Adrenal gland (tissue), 12 donors: ENCODE measurements around the gene CRADD. TPM values are rescaled to one million over a fixed set of nuclear protein-coding genes. Genes with fewer than 3 reads are reported as not detected.

Source experiments
- DNase-seq, 7 donors: peaks; one replicate each; pipeline ENCODE4 v3.0.0-alpha.2; 2019 to 2020
- H3K27ac ChIP-seq, 5 donors: fragments of 200-600 bp; sonication (generic) in 4 of 5; 1 replicate in 3 of 5; 2 replicates in 2 of 5; pipeline versions ENCODE4 v1.5.1 to v1.8.0; 2016 to 2020; ENCODE audit warnings: mild to moderate bottlenecking in 1 of 5
- H3K27me3 ChIP-seq: fragments of 200-600 bp; 2 replicates; pipeline ENCODE4 v1.8.0; 2021
- H3K36me3 ChIP-seq, 2 donors: fragments of 200-600 bp; replicated peaks in 1 of 2; 1 replicate in 1 of 2; 2 replicates in 1 of 2; pipeline versions ENCODE4 v1.5.1 to v1.8.0; 2018 to 2022
- H3K4me1 ChIP-seq, 2 donors: fragments of 200-600 bp; replicated peaks in 1 of 2; 1 replicate in 1 of 2; 2 replicates in 1 of 2; pipeline versions ENCODE4 v1.5.1 to v1.8.0; 2018 to 2021
- H3K4me3 ChIP-seq, 4 donors: fragments of 200-600 bp; sonication (generic) in 3 of 4; one replicate each; pipeline ENCODE4 v1.5.1; 2016 to 2018
- H3K9me3 ChIP-seq, 3 donors: fragments of 200-600 bp; sonication (generic) in 1 of 3; replicated peaks in 1 of 3; 1 replicate in 2 of 3; 2 replicates in 1 of 3; pipeline versions ENCODE4 v1.5.1 to v1.8.0; 2016 to 2021
- POLR2A ChIP-seq, 2 donors: fragments of 450-650 bp; IDR thresholded peaks; one replicate each; pipeline ENCODE4 v1.6.1; 2017; ENCODE audit warnings: antibody characterized with exemption in 2 of 2, mild to moderate bottlenecking in 2 of 2, moderate library complexity in 1 of 2
- WGBS, 4 donors: extraction: QIAGEN DNeasy Blood & Tissue Kit in 2 of 4; methylation state at CpG; one replicate each; pipeline versions ENCODE4 v1.1.5 to v1.1.7; 2013 to 2017; 5-methylcytosine and 5-hydroxymethylcytosine counted together
- intact Hi-C, 2 donors: fragments of 100-400 bp; cut with DNase I; formaldehyde crosslinking; loops; one replicate each; pipeline versions ENCODE4 v1.14.1 to v1.15.0; 2022 to 2023
- polyA plus RNA-seq, 3 donors: library from polyadenylated mRNA; stranded (reverse); fragments of 200-250 nt in 2 of 3; fragments of 350-450 nt in 1 of 3; fragmentation: Illumina TruSeq in 1 of 3; extraction: RNeasy Lipid Tissue Mini Kit (QIAGEN cat#74804) in 1 of 3; gene quantifications; one replicate each; pipeline ENCODE4 v1.2.3, GENCODE V29; 2013 to 2014
- total RNA-seq, 9 donors: library from RNA; depleted of rRNA in 4 of 9; stranded (reverse); fragments of >200 nt in 4 of 9; fragments of 120-200 nt in 1 of 9; fragmentation: NEBNext Ultra II Directional in 1 of 9; extraction: Animal tissue kit (Norgen Biotek cat#: 25700) in 1 of 9; gene quantifications; one replicate each; pipeline versions ENCODE4 v1.1.0 to v1.2.4, GENCODE V29; 2013 to 2023
- TF ChIP-seq, protein P1 (sequence below), 6 experiments: fragments of 450-650 bp in 4 of 6; fragments of 200-600 bp in 2 of 6; sonication (generic) in 1 of 6; IDR thresholded peaks; 1 replicate in 5 of 6; 2 replicates in 1 of 6; pipeline versions ENCODE4 v1.5.1 to v1.8.0; 2016 to 2021; ENCODE audit warnings: antibody characterized with exemption in 6 of 6, mild to moderate bottlenecking in 2 of 6, moderate library complexity in 1 of 6
- donor health status: healthy with polysubstance abuse.
- donor health status: Bipolar disorder and iron deficiency.
- donor health status: DM: yes; HTN: yes; CAD: no.
- donor health status: DM: no; HTN: no; CAD: no.
- donor health status: DM: no; HTN: no; CAD: no.
- donor health status: DM: yes; HTN: yes; CAD: no.

CRADD gene
- total and polyA plus RNA-seq, 12 donors: 7.3 to 70.1 (median 35.8) TPM

DNA sequence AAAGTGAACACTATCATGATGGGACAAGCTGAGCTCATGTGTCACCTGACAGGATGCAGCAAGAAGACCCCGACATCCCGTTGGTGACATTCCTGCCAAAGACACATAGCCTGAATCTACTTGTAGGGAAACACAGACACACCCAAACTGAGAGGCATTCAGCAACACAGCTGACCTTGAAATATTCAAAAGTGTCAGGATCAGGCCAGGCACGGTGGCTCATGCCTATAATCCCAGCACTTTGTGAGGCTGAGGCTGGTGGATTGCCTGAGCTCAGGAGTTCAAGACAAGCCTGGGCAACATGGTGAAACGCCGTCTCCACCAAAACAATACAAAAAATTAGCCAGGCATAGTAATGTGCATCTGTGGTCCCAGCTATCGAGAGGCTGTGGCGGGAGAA lies 239.2 kb downstream of the CRADD start:
- Histone ChIP-seq H3K27me3 (no peaks in the 10 kb centered on the region), H3K4me1 (peaks cover 13 to 30% of the 10 kb centered on the region in 2 donors), H3K36me3 (no peaks in the 10 kb centered on the region), H3K4me3 (no peak overlapping the region), H3K9me3 (no peaks in the 10 kb centered on the region), H3K27ac (no peak overlapping the region)
- TF ChIP-seq, protein P1, sequence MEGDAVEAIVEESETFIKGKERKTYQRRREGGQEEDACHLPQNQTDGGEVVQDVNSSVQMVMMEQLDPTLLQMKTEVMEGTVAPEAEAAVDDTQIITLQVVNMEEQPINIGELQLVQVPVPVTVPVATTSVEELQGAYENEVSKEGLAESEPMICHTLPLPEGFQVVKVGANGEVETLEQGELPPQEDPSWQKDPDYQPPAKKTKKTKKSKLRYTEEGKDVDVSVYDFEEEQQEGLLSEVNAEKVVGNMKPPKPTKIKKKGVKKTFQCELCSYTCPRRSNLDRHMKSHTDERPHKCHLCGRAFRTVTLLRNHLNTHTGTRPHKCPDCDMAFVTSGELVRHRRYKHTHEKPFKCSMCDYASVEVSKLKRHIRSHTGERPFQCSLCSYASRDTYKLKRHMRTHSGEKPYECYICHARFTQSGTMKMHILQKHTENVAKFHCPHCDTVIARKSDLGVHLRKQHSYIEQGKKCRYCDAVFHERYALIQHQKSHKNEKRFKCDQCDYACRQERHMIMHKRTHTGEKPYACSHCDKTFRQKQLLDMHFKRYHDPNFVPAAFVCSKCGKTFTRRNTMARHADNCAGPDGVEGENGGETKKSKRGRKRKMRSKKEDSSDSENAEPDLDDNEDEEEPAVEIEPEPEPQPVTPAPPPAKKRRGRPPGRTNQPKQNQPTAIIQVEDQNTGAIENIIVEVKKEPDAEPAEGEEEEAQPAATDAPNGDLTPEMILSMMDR (IDR thresholded peaks at IDR 0.05): no peak
- TF ChIP-seq POLR2A (IDR thresholded peaks at IDR 0.05): no peak
- peak in 2 of 7 donors; percentile 21 to 27 for DNase-seq
- intact Hi-C loops: no loop called here
- WGBS, 4 donors: 61 to 78% (median 64%) methylated on average over 7 of the region's 7 CpGs

DNA sequence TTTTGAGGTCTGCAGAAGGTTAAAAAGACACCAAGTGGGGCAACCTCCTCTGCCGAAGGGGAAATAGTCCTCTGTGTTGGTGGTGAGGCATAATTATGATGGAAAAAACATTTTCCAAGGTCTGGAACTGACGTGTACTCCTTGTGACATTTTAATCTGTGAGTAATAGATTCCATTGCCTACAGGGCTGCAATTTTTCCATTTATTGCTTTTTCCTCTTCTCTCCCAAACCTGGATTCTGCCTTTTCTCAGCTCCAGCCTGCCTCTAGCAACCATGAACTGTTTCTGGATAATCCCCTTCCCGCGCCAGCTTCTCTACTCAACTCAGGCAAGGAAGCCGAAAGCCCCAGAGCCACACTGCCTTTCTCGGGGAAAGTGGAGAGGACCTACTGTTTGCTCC lies 241.1 kb downstream of the CRADD start:
- intact Hi-C loops: no loop called here
- Histone ChIP-seq H3K4me3 (no peak overlapping the region), H3K4me1 (peaks cover 19 to 37% of the 10 kb centered on the region in 2 donors), H3K27me3 (no peaks in the 10 kb centered on the region), H3K27ac (peak overlapping the region; percentile 73 to 96 (median 78)), H3K36me3 (no peaks in the 10 kb centered on the region), H3K9me3 (no peaks in the 10 kb centered on the region)
- TF ChIP-seq, protein P1 (IDR thresholded peaks at IDR 0.05): no peak
- TF ChIP-seq POLR2A (IDR thresholded peaks at IDR 0.05): peak in 1 of 2 donors; percentile 82
- 53 to 70% (median 64%) methylated on average over 6 of the region's 6 CpGs for WGBS, 4 donors
- DNase-seq: peak in 6 of 7 donors; percentile 44 to 74 (median 55)

DNA sequence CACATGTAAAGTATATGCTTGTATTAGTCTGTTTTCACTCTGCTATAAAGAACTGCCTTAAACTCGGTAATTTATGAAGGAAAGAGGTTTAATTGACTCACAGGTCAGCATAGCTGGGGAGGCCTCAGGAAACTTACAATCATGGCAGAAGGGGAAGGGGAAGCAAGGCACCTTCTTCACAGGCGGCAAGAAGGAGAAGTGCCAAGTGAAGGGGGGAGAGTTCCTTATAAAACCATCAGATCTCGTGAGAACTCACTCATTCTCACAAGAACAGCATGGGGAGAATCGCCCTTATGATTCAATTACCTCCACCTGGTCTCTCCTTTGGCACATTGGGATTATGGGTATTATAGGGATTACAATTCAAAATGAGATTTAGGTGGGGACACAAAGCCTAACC lies 241.7 kb downstream of the CRADD start:
- Histone ChIP-seq H3K4me3 (no peak overlapping the region), H3K36me3 (no peaks in the 10 kb centered on the region), H3K27ac (peak overlapping the region; percentile 73 to 96 (median 78)), H3K4me1 (peaks cover 21 to 36% of the 10 kb centered on the region in 2 donors), H3K27me3 (no peaks in the 10 kb centered on the region), H3K9me3 (no peaks in the 10 kb centered on the region)
- whole genome bisulfite sequencing, 4 donors: 82 to 91% (median 85%) methylated on average over 4 of the region's 4 CpGs
- intact Hi-C loops: no loop called here
- no peak for TF ChIP-seq POLR2A (IDR thresholded peaks at IDR 0.05)
- TF ChIP-seq, protein P1 (IDR thresholded peaks at IDR 0.05): no peak
- DNase-seq: no peak

DNA sequence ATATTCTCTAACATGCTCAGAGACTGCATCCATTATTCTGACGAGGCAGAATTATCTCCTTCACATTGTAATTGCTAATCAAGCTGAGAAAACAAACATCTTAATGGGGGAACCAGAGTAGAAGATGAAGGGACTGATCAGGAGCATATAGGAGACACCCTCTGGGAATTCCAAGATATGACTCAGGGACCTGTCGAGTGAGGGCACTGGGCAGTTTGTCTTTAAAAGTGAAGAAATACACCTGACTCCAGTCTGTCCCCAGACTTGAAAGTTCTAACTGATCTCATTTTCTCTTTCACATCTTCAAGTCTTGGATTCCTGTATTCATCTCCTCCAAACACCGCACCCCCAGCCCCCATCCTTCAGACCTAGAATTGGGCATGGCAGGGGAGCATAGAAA lies 244.3 kb downstream of the CRADD start:
- Histone ChIP-seq H3K27ac (peak overlapping the region in 2 of 5 donors; percentile 38 to 77), H3K4me1 (peaks cover 21 to 38% of the 10 kb centered on the region in 2 donors), H3K36me3 (no peaks in the 10 kb centered on the region), H3K27me3 (no peaks in the 10 kb centered on the region), H3K4me3 (no peak overlapping the region), H3K9me3 (no peaks in the 10 kb centered on the region)
- intact Hi-C loops: no loop called here
- DNase-seq: no peak
- no peak for TF ChIP-seq POLR2A (IDR thresholded peaks at IDR 0.05)
- TF ChIP-seq, protein P1 (IDR thresholded peaks at IDR 0.05): no peak
- WGBS, 4 donors: 92 to 100% (median 93%) methylated on average over 3 of the region's 3 CpGs
